Ovary (tissue), 3 donors: Measurements from ENCODE around the gene SLCO2A1.

Source experiments
- CTCF ChIP-seq, 3 donors: fragments of 450-650 bp in 2 of 3; fragments of 200-600 bp in 1 of 3; IDR thresholded peaks; one replicate each; pipeline versions ENCODE4 v1.5.1 to v1.8.0; 2016 to 2022; ENCODE audit warnings: antibody characterized with exemption in 3 of 3, mild to moderate bottlenecking in 1 of 3
- EP300 ChIP-seq: sonication (generic); formaldehyde crosslinking; IDR thresholded peaks from one replicate; pipeline ENCODE4 v1.6.1; 2017; ENCODE audit warnings: antibody characterized with exemption
- POLR2A ChIP-seq: fragments of 450-650 bp; IDR thresholded peaks from one replicate; pipeline ENCODE4 v1.6.1; 2017; ENCODE audit warnings: antibody characterized with exemption, mild to moderate bottlenecking, moderate library complexity
- donor health status: DM: no; HTN: no; CAD: no.

GRCh38 chr3:134061401-134061800 lies 31.7 kb upstream of the SLCO2A1 start:
- TF ChIP-seq POLR2A (no peak), CTCF (IDR thresholded peaks at IDR 0.05) (no peak), EP300 (no peak)
